NT2/D1 (cell line): ENCODE results near the gene CXCL17.

Experiments used
- DNase-seq: peaks from one replicate; pipeline ENCODE4 v3.0.0-alpha.2; 2011; ENCODE audit warnings: low read depth, low spot score
- H3K27me3 ChIP-seq: 2 replicates; pipeline ENCODE4 v1.6.0; 2011; ENCODE audit warnings: mild to moderate bottlenecking; ENCODE audit not compliant: insufficient read length, insufficient read depth
- H3K36me3 ChIP-seq: 2 replicates; pipeline ENCODE4 v1.6.1; 2011; ENCODE audit warnings: mild to moderate bottlenecking, low read length, mixed read lengths; ENCODE audit not compliant: insufficient read depth, insufficient read length
- H3K4me1 ChIP-seq: 2 replicates; pipeline ENCODE4 v1.5.1; 2011; ENCODE audit not compliant: insufficient read depth, insufficient read length
- H3K4me3 ChIP-seq: 2 replicates; pipeline ENCODE4 v1.5.1; 2011; ENCODE audit warnings: low read depth; ENCODE audit not compliant: insufficient read length
- H3K9ac ChIP-seq: 2 replicates; pipeline ENCODE4 v1.6.0; 2011; ENCODE audit warnings: low read depth; ENCODE audit not compliant: insufficient read length
- H3K9me3 ChIP-seq: 2 replicates; pipeline ENCODE4 v1.5.1; 2011; ENCODE audit warnings: mild to moderate bottlenecking, low read length; ENCODE audit not compliant: insufficient read depth
- SUZ12 ChIP-seq: IDR thresholded peaks from 2 replicates; pipeline ENCODE4 v1.6.1; 2011; ENCODE audit not compliant: insufficient read length, insufficient read depth; ENCODE audit errors: extremely low read depth
- YY1 ChIP-seq: IDR thresholded peaks from 2 replicates; pipeline ENCODE4 v1.6.1; 2011; ENCODE audit not compliant: insufficient read length, insufficient read depth
- ZNF274 ChIP-seq: IDR thresholded peaks from 2 replicates; pipeline ENCODE4 v1.6.1; 2011; ENCODE audit warnings: mild to moderate bottlenecking, low read depth, low read length

CXCL17 gene

DNA sequence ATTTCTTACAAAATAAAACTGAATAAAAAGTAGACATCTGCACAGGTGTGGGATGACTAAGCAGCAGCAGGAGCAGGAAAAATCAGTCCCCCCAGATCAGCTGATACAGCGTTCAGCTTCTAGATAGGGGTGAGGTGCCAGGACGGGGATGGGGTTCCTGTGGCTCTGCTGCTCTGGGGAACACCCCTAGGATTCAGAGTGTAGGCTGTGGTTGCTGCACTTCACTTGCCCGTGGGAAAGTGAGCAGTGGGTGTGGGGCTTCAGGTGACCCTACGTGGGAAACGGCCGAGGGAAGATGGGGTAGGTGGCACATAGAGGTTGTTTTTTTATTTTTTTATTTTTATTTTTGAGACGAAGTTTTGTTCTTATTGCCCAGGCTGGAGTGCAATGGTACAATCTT is 3.2 kb upstream of the CXCL17 start:
- TF ChIP-seq SUZ12 (no peak), YY1 (no peak), ZNF274 (no peak)
- Histone ChIP-seq H3K4me1 (peaks cover 7% of the 10 kb centered on the region), H3K4me3 (no peak overlapping the region), H3K36me3 (no peaks in the 10 kb centered on the region), H3K9me3 (no peaks in the 10 kb centered on the region), H3K27me3 (no peaks in the 10 kb centered on the region), H3K9ac (no peak overlapping the region)
- DNase-seq: no peak

- H3K9me3 ChIP-seq: no peaks in the 10 kb centered on the region
- no peaks in the 10 kb centered on the region for H3K27me3 ChIP-seq
- H3K4me3 ChIP-seq: no peak overlapping the region
- no peak overlapping the region for H3K9ac ChIP-seq
- peaks cover 7% of the 10 kb centered on the region for H3K4me1 ChIP-seq
- no peak for DNase-seq
- H3K36me3 ChIP-seq: no peaks in the 10 kb centered on the region
- TF ChIP-seq YY1 (no peak), SUZ12 (no peak), ZNF274 (no peak)
Measured at GRCh38 chr19:42443944-42444398, 1.2 kb upstream of the CXCL17 start.

- Histone ChIP-seq H3K36me3 (no peaks in the 10 kb centered on the region), H3K27me3 (peaks cover 3% of the 10 kb centered on the region), H3K9me3 (no peaks in the 10 kb centered on the region), H3K9ac (no peak overlapping the region), H3K4me3 (no peak overlapping the region), H3K4me1 (peaks cover 7% of the 10 kb centered on the region)
- no peak for DNase-seq
- no peak for TF ChIP-seq YY1
- TF ChIP-seq ZNF274: no peak
- no peak for TF ChIP-seq SUZ12
Measured at GRCh38 chr19:42441049-42441445, 1.7 kb downstream of the CXCL17 start.

DNA sequence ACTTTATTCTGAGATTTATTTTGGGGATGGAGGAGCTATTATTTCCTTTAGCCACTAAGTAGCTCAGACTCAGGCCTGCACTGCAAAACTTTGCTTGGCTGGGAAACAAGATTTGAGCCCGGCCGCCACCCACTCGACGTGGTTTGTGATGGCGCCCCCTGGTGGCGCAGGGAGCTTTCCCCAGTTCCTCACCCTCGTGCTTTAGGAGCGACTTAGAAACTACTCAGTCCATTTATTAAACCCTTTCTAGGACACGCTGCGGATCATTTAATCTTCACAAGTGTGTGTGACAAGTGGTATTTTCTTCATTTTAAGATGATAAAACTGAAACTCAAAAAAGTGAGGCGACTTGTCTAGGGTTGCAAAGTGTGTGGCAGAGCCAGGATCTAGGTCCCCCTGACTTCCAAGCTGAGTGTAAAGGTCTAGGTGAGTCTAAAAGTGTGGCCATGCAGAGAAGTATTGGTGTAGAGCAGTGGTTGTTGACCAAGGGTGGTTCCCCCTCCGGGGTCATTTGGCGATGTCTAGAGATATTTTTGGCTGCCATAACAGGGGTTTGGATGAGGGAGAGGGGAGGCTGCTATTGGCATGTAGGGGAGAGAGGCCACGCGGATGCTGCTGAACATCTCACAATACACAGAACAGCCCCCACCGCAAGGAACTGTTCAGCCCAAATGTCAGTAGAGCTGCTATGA is 2.2 kb downstream of the CXCL17 start:
- no peak overlapping the region for H3K4me3 ChIP-seq
- H3K9ac ChIP-seq: no peak overlapping the region
- H3K4me1 ChIP-seq: peaks cover 7% of the 10 kb centered on the region
- TF ChIP-seq ZNF274: no peak
- TF ChIP-seq YY1: no peak
- TF ChIP-seq SUZ12: no peak
- H3K27me3 ChIP-seq: peaks cover 3% of the 10 kb centered on the region
- no peak for DNase-seq
- H3K36me3 ChIP-seq: no peaks in the 10 kb centered on the region
- no peaks in the 10 kb centered on the region for H3K9me3 ChIP-seq

DNA sequence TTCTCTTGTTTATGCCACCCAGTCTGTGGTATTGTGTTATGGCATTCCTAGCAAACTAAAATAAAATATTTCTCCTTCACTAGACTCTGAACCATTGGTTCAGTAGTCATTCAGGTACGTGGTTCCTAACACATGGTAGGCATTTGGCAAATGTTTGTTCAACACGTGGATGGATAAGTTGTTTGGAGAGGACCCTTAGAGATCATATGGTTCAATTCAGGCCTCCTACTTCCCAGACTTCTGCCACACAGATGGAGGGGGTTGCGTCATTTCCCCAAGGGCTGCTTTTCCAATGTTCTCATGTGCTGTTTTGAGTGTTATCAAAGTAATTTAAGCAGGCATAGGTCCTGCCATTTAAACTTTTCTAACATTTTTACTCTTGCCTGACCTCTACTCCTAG is 6.7 kb downstream of the CXCL17 start:
- no peaks in the 10 kb centered on the region for H3K9me3 ChIP-seq
- peaks cover 11% of the 10 kb centered on the region for H3K27me3 ChIP-seq
- no peak for DNase-seq
- no peak overlapping the region for H3K9ac ChIP-seq
- TF ChIP-seq ZNF274: no peak
- no peak for TF ChIP-seq YY1
- TF ChIP-seq SUZ12: no peak
- no peaks in the 10 kb centered on the region for H3K36me3 ChIP-seq
- no peak overlapping the region for H3K4me3 ChIP-seq
- no peaks in the 10 kb centered on the region for H3K4me1 ChIP-seq

DNA sequence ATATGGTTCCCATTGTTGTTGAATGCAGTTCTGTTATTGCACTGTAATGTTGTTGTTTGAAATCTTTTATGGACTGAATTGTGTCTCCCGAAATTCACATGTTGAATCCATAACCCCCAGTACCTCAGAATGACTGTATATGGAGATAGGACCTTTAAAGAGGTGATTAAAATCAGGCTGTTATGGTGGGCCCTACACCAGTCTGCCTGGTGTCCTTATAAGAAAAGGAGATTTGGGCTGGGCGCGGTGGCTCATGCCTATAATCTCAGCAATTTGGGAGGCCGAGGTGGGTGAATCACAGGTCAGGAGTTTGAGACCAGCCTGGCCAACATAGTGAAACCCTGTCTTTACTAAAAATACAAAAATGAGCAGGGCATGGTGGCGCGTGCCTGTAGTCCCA is 7.4 kb downstream of the CXCL17 start:
- no peaks in the 10 kb centered on the region for H3K4me1 ChIP-seq
- H3K9ac ChIP-seq: no peak overlapping the region
- no peaks in the 10 kb centered on the region for H3K36me3 ChIP-seq
- TF ChIP-seq YY1: no peak
- TF ChIP-seq ZNF274: no peak
- no peak for TF ChIP-seq SUZ12
- H3K27me3 ChIP-seq: peaks cover 12% of the 10 kb centered on the region
- no peak for DNase-seq
- H3K9me3 ChIP-seq: no peaks in the 10 kb centered on the region
- H3K4me3 ChIP-seq: no peak overlapping the region

DNA sequence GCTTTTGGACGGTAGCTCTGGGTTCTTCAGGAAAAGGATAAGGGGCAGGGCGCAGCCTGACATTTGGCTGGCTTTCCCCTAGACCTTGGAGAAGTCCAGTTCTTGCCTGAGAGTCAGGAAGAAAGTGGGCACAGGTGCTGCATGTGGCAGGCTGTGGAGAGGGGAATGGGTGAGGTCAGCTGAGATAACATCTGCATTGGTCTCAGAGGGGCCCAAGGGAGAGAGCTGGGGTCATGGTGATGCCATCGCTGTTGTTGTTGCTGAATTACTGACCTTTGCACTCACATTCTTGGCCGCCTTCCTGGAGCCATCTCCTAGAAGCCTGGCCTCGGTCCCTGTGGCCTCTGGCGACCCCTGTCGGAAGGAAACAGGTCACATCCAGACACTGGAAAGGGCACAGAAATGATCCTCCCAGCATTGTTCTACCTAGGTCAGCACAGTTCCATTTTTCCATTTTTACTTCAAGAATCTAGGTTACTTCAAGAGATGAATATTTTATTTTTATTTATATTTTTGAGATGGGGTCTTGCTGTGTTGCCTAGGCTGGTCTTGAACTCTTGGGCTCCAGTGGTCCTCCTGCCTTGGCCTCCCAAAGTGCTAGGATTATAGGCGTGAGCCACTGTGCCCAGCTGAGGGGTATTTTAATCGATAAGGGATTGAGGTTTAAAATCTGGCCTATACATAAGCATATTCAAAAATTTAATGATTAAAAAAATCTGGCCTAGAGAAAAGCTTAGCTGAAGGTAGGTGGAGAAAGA is 9.1 kb downstream of the CXCL17 start:
- TF ChIP-seq ZNF274 (no peak), SUZ12 (no peak), YY1 (no peak)
- Histone ChIP-seq H3K9ac (no peak overlapping the region), H3K9me3 (no peaks in the 10 kb centered on the region), H3K27me3 (peaks cover 14% of the 10 kb centered on the region), H3K4me1 (no peaks in the 10 kb centered on the region), H3K4me3 (no peak overlapping the region), H3K36me3 (no peaks in the 10 kb centered on the region)
- no peak for DNase-seq
